GM18517 (cell line): ENCODE measurements around the gene OR52B4.
"Not testable (repeated sequence)": the region's sequence is repeated elsewhere in the genome, so short reads cannot be mapped to it uniquely, and the experiment has no call there.

Experiments used
- ATAC-seq: cut with Tn5 transposase; IDR thresholded peaks from one replicate; pipeline ENCODE4 v1.9.1; 2021; ENCODE audit warnings: mild to moderate bottlenecking, moderate library complexity; ENCODE audit not compliant: unreplicated experiment

The OR52B4 gene

GRCh38 chr11:4368286-4368685 lies at the start of gene OR52B4:
OR52B4 (minus strand) TSS chr11:4368386; CDS start chr11:4368295, 91 bp downstream.
- no peak for ATAC-seq

GRCh38 chr11:4416816-4417215 lies 48.6 kb upstream of the OR52B4 start:
- ATAC-seq: no peak

- ATAC-seq: no peak
Observed at GRCh38 chr11:4416306-4416705, 48.1 kb upstream of the OR52B4 start.

GRCh38 chr11:4406206-4406605 lies 38.0 kb upstream of the OR52B4 start:
- not testable (repeated sequence) for ATAC-seq

- ATAC-seq: no peak
Observed at GRCh38 chr11:4393858-4394223, 25.7 kb upstream of the OR52B4 start.

- ATAC-seq: peak; percentile 99
Observed at GRCh38 chr11:4393209-4393857, 25.1 kb upstream of the OR52B4 start, which contains the start of gene TRIM21. TRIM21 (minus strand) TSS chr11:4393702; CDS start chr11:4390409, 3,293 bp downstream.

- no peak for ATAC-seq
Observed at GRCh38 chr11:4388221-4388620, 20.0 kb upstream of the OR52B4 start.

- ATAC-seq: no peak
Observed at GRCh38 chr11:4385978-4386740, 18.0 kb upstream of the OR52B4 start.

GRCh38 chr11:4381901-4382300 lies 13.7 kb upstream of the OR52B4 start:
- ATAC-seq: no peak

GRCh38 chr11:4375431-4376140 lies 7.4 kb upstream of the OR52B4 start:
- no peak for ATAC-seq

- ATAC-seq: no peak
Observed at GRCh38 chr11:4370166-4370565, 2.0 kb upstream of the OR52B4 start.

GRCh38 chr11:4348142-4348541 lies 20.0 kb downstream of the OR52B4 start:
- not testable (repeated sequence) for ATAC-seq

- not testable (repeated sequence) for ATAC-seq
Observed at GRCh38 chr11:4345366-4345765, 22.8 kb downstream of the OR52B4 start.

GRCh38 chr11:4334356-4334755 lies 33.8 kb downstream of the OR52B4 start:
- not testable (repeated sequence) for ATAC-seq
